Left ventricle myocardium superior (tissue), 1 donor: ENCODE measurements around the gene PAX5. TPM values are rescaled to one million over a fixed set of nuclear protein-coding genes. Genes with fewer than 3 reads are reported as not detected.

Source experiments
- ATAC-seq: fragments of 200-7000 bp; cut with Tn5 transposase; one replicate; pipeline ENCODE4 v1.9.1; 2020; ENCODE audit warnings: mild to moderate bottlenecking, moderate library complexity
- DNase-seq: peaks from one replicate; pipeline ENCODE4 v3.0.0-alpha.2; 2020
- intact Hi-C: fragments of 100-400 bp; cut with micrococcal nuclease; formaldehyde crosslinking; loops from one replicate; pipeline ENCODE4 v1.11.0; 2022
- total RNA-seq: library from RNA; stranded (reverse); fragmentation: NEBNext Ultra II Directional; extraction: Animal tissue kit (Norgen Biotek cat#: 25700); gene quantifications from one replicate; pipeline ENCODE4 v1.2.1, GENCODE V29; 2021
- donor health status: DM: no; HTN: yes; CAD: no; lungs with severe emphysema.

PAX5 gene
- total RNA-seq, 1 donor from 2014 or later: not detected

DNA sequence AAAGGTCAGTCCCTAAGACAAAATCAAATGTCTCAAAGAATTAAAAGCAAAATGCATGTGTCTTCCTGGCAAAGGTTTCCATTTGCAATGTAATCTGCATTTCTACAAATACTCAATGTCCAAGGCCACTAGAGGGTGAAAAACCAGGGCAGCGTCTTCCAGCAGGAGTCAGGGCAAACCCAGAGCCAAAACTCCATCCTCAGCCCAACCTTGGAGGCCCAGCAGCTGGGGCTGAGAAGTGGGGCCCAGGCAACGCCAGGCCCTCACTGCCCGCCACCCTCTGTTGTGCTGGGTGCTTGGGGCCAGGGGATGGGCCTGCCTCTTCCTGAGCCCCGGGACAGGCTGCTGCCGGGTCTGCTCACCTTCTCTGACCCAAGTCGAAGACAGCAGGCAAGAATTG, 200.1 kb downstream of the PAX5 start:
- ATAC-seq (no peak), DNase-seq (no peak)
- intact Hi-C loops: no loop called here

DNA sequence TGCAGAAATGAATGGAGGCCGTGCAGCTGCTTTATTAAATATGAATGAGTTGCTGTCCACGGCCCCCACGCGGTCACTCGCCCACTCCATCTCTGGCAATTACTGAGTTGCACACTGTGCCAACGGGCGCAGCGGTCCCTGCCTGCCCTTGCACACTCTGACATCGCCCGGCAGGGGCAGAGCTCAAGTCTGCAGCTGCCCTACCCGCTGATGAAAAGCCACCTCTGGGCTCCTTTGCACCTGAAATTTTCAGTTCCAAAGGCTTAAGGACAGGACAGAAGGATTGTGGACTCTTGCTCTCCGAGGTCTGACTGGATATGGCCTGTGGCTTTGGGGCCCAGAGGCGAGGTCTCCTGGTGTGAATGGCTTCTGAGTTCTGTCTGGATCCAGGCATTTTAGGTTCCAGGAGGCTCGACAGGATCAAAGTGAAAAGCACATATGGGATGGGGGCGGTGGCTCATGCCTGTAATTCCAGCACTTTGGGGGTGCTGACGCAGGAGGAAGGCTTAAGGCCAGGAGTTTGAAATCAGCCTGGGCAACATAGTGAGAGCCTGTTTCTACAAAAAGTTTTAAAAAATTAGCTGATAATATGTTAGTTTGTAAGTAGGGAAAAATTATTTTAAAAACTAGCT, 201.8 kb downstream of the PAX5 start:
- no peak for ATAC-seq
- DNase-seq: no peak
- intact Hi-C loops: no loop called here

DNA sequence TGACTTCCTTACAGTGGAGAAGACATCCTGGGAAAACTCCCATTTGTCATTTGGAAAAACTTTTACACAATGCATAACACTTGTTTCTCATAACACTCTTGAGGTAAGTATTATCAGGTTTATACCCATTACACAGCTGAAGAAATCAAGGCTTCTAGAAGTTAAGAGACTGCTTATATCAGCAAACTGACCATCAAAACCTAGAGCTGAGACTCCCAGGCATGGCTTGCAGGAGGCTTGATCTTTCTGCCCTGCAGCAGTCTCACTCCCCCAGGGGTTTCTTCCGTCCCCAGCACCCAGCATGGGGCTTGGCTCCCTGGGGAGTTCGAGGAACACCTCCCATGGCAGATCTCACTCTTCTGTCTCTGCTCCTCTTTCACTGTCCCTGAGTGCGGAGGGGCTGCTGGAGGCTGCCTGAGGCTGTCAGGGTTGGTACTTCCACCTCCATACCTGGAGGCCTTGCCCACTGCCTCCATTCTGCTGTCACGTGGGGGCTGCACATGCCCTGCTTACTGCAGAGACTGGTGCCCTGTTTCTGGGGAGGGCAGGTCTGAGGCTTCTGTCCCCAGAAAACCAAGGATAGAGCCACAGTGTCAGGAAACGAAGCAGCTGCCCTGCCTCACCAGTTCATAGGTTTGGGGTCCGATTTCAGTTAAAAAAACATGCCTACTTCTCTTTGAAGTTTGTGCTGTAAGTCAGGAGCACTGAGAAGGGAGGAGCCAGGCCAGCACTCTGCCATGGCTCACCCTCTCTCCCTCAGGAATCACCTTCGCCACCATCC, 202.5 kb downstream of the PAX5 start:
- no peak for DNase-seq
- no peak for ATAC-seq
- intact Hi-C loops: no loop called here

DNA sequence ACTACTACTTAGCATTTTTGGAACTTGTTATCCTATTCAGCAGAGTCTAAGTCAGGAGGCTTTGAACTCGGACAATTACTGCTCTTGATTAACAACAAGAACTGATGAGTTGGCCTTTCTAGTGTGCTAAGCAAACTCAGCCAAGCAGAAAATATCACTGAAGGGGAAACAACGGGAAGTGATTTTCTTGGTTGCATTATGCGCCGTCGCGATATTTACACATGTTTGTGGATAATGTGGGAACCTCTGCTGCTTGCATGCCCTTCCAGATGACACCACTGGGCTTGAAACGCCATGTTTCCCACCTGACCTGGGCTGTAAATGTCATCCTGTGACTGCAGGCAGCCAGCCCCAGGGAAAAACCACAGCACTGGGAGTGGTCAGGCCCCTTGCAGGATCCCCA, 205.5 kb downstream of the PAX5 start:
- DNase-seq (no peak), ATAC-seq (no peak)
- intact Hi-C loops: no loop called here

DNA sequence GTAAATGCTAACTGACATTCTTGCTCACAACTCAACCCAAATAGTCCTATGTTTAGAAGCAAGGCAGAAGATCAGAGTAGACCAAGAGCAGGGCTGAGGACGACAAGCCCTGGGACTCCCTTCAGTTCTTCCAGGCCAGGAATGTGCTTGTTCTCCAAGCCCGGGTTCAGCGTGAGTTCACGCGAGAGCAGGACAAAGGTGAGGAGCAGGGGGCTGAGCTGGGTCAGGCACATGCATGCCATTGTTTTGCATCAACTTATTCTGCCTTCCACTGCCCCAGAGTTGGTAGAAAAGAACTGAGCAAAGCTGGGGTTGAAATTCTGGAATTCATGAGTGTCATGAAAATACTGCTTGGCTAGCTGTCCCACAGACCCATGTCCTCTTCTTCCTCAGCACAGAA, 206.5 kb downstream of the PAX5 start:
- no peak for DNase-seq
- ATAC-seq: no peak
- intact Hi-C loops: no loop called here

DNA sequence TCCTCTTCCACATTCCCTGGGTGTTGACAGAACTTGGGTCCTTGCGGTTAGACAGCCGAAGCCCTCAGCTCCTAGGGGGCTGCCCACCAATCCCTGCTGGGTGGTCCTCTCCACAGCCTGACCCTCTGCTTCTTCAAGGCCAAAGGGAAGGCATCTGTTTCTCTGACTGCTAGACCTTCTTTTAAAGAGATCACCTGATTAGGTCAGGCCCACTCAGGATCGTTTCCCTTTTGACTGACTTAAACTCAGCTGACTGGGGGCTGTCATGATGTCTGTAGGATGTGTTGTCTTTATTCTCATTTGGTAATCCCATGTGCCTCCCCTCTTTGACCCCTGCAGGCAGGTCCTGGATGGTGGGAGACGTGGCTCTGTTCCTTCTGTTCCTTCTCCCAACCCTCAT, 207.5 kb downstream of the PAX5 start:
- intact Hi-C loops: no loop called here
- DNase-seq (no peak), ATAC-seq (no peak)

DNA sequence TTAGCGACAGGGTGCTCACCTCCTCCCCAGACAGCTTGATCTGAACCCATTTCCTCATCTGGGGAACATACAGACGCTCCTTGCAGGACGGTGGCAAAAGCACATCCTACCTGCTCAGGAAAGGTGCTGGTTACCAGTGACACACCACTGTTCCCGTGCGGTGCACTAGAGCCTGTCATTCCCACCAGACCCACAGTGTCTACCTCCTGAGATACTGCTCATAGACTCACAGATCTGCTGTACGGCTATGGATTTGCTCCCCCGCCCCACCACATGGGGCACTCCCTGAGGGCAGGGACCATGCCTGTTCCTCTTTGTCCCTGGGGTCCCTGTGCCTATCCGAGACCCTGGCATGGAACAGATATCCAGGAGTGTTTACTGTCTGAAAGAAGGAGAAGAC, 208.9 kb downstream of the PAX5 start:
- ATAC-seq (no peak), DNase-seq (no peak)
- intact Hi-C loops: no loop called here

DNA sequence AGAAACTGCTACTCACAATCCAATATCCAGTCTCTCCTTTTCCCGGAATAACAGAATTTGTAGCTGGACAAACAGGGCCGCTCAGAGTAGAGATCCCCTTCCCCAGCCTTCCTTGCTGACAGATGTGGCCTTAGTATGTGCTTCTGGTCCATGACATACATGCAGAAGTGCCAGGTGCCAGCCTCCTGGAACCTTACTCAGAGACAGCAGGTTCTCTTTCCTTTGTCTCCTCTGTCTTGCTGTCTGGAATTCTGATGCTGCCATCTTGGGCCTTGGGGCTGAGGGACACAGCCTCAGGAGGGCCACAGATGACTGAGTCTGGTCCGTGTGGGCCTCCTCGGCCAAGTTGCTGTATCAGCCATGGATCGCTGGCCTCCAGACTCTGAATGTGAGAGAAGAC, 210.1 kb downstream of the PAX5 start:
- no peak for ATAC-seq
- intact Hi-C loops: no loop called here
- DNase-seq: no peak

DNA sequence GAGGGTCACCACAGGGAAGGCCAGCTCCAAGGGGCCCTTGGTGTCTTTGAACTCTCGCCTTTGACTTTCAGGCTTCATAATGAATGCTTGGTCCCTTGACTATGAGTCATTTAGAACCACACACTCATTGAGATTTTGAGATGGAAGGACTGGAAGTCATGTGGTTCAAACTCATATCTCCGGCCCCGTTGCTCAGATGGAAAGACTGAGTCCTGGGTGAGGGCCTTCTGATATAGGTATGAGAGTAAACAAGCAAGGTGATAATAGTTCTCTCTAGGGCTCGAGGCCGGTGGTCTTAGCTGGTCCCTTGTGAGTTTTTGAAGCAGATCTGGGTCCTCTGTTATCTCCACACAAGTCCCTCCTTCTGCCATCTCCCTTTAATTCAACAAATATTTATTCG, 210.6 kb downstream of the PAX5 start:
- DNase-seq: no peak
- no peak for ATAC-seq
- intact Hi-C loops: no loop called here

DNA sequence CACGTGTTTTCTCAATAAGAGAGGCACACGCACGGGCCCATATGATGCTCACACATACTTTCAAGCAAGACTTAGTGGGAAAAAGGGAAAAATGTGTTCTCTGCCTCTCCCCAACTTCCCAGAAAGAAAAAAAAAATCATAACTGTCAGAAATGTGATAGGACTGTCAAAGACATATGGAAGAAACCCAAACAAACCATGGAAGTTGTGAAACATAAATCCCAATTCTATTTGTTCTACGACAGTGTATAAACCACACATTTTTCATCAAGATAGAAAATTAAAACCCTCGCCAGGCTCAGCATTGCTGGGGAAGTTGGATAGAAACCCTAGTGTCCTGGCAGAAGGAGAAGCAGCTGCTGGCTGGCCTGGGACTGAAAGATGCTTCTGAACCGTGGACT, 211.9 kb downstream of the PAX5 start:
- intact Hi-C loops: no loop called here
- ATAC-seq: no peak
- DNase-seq: no peak

DNA sequence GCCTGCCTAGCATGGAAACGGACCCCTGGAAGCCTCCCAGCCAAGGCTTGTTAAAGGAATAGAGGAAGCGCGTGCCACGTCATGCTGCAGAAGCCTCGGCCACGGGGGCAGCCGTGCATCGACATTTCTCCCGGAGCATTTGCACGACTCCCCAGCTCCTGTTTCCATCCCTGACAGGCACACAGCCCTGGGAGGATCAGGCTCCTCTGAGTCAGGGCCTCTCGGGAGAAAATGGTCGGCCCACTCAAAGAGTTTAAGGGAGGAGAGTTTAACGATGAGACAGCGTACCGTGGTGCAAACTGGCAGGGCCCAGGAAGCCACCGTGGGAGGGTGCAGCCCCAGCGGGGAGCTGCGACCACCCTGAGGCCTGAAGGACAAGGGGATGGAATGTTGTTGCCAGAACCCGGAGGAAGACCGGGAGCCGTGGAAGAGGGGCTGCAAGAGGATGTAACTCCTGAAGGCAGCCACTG, 213.6 kb downstream of the PAX5 start:
- ATAC-seq: no peak
- no peak for DNase-seq
- intact Hi-C loops: no loop called here

DNA sequence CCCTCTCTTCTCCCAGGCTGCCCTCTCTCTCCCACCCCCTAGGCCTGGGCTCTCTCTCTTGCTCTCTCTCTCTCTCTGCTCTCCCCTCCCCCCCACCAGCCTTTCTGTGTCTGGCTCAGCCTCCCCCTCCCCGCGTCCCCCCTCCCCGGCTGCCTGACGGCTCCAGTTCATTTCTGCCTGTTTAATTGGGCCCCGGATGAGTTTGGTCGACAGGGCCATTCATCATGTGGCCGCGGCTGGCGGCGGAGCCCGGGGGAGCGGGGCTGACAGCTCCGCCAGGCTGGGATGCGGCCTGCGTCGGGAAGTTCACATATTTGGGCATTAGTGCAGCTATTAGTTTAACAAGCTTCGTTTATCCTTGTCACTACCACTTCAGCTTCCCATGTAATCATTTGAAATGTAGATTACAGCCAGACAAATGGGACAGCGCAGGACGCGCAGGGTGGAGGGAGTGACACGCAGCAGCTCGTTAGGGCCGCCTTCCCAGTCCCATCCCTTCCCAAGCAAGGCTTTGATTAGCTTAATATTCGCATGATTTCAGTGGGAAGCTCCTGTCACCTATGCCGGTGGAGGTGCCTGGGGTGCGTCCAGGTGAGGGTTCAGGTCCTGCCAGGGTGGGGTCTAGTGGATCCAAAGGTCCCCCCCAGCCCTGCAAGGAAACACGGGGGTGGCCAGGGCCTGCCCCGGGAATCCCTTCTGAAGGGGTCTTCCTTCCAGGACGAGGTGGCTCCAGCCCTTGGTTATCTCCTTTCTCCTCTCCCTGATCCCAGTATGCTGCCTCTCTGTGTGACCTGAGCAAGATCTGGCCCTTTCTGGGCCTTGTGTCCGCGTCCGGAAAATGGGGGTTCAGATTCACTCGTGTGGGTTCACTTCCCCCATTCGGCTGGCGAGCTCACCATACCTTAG, 214.8 kb downstream of the PAX5 start:
- ATAC-seq (peak; percentile 35), DNase-seq (peak; percentile 35)
- intact Hi-C loops: no loop called here

DNA sequence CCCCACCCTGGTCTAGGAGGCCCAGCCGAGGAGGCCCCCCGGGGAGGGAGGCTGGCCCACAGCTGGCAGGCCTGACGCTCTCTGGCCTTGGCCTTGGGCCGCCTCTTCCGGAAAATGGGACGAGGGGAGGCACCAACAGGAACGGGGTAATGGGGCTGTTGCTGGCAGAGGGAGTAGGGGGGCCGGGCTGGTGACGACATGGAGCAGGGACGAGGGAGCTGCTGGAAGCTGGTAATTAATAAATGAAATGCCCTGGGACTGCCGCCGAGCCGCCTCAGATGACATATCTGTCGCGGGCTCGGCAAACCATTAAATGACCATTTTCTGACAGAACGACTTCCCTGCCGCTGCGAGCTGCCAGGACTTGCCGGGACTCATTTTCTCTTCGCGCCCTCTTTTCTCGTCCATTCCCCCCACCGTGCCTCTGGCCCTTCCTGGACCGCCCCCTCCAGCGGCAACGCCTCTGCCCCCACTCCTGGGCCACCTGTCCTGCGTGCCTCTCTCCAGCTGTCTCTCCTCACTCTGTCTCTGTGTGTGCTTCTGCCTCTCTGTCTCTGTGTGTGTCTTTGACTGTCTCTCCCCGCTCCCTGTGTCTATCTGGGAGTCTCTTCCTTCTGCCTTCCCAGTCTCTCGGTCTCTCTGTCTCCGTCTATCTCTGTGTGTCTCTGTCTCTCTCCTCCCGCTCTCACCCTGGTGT, 215.7 kb downstream of the PAX5 start:
- intact Hi-C loops: no loop called here
- ATAC-seq (peak; percentile 38), DNase-seq (peak; percentile 37)

DNA sequence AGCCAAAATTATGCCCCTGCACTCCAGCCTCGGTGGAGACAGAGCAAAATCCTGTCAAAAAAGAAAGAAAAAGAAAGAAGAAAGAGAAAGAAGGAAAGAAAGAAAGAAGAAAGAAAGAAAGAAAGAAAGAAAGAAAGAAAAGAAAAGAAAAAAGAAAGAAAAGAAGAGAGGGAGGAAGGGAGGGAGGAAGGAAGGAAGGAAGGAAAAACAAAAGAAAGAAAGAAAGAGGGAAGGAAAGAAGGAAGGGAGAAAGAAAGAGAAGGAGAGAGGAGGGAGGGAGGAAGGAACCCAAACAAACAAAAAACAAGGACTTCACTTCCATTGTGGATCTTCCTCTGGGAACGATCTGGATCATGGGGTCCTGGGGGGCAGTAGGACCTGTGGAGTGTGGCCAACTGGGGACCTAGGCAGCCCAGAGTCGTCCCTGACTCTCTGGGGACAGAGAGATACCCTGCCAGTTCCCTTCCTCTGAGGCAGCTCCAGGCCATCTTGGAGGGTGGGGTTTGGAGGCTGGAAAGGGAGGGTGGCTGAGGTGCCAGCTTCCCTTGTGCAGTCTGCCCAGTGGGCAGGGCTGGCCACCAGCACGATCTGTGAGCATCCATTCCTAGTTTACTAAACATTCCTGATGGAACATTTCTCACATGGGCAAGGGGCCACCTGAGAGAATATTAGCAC, 216.8 kb downstream of the PAX5 start:
- no peak for DNase-seq
- intact Hi-C loops: no loop called here
- ATAC-seq: no peak

DNA sequence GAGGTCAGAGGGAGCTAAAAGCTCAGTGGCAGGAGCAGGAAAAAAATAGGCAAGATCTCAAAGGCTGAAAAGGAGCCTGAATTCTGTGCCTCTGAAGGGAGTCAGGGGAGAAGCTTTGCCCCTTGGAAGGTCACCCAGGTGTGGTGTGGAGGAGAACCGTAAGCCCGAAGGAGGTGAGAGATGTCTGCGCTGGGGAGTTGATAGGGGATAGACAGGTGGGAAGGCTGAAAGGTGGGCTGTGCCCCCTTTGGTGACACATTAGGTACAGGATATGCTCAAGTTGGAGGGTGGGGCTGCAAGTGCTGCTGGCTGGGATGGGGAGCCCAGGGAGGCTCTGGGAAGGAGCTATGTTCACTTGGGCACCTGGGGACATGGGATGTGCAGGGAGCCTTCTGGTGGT, 217.7 kb downstream of the PAX5 start:
- ATAC-seq (no peak), DNase-seq (no peak)
- intact Hi-C loops: no loop called here

DNA sequence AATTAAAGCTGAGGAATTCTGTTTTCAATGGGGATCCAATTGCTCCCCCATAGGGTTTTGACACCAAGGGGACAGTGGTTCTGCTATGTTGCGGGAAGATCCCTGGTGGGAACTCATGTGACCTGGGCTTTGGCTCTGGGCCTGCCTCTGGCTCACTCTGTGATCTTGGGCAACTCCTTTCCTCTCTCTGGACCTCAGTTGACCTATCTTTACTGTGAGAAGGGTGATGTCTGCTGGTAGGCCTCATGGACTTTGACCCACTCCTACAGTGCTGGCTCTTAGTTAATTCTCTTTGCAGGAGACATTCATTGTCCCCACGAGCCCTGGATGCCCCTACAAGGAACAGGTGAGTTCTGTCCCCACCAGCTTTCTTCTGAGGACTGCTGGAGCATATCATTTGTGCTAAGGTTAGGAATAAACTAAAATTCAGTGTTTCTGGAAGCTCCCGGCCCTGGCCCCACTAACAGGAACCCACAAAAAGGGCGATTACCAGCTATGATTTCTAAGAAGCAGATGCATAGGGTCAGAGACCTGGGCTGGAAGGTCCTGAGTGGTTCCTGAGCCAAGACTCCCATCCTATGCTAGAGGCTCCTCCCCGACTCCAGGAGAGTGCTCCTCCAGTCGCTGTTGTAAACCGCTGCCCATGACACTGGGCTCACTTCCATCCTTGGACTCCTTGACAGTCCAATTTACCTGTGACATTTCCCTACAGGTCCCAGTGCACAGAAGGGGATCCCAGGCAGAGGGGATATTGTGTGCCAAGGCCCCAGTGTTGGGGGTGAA, 218.3 kb downstream of the PAX5 start:
- intact Hi-C loops: no loop called here
- no peak for DNase-seq
- no peak for ATAC-seq

DNA sequence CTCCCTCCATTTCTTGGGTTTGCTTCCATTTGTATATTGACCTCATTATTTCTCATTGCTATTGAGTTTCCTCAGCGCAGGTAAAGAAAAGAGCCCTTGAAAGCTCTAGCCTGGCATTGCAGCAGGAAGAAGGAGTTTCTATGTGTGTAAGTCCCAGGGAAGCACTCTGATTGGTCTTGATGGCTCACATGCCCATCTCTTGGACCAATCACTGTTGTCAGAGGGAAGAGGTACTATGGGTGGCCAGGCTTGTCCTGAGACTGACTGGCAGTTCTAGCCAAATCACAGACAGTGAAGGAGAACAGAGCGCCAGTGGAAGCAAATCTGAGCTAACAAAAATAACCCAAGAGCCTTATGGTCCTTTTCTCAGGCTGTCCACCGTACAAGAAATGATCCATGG, 219.0 kb downstream of the PAX5 start:
- DNase-seq (no peak), ATAC-seq (no peak)
- intact Hi-C loops: no loop called here

DNA sequence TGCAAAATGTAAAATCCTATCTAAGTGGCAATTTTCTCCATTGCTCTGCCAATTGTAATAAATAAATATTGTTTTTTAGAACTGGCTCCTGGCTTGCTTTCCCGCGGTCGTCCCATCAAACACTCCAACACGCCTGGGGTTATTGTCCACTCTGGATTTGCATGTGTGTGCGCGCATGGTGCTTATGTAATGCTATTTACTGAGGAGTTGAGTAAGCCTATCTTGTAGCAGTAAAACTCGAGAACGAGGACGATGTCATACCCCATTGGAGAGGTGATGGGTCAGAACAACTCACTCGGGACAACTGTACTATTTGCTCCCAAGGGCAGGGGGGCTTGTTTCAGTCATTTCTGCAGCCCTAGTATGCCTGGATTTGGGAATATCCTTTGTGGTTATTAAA, 220.9 kb downstream of the PAX5 start:
- ATAC-seq: no peak
- intact Hi-C loops: no loop called here

More for the DNA sequence above, 220.9 kb downstream of the PAX5 start:
- DNase-seq: no peak
